HG03460 (cell line): Measurements from ENCODE around the gene ITIH3.

Experiments
- ATAC-seq: cut with Tn5 transposase; IDR thresholded peaks from one replicate; pipeline ENCODE4 v1.9.1; 2021; ENCODE audit not compliant: unreplicated experiment

ITIH3 gene

GRCh38 chr3:52792961-52793695 lies 1.5 kb upstream of the ITIH3 start:
- ATAC-seq = no peak

- no peak for ATAC-seq
These were observed 639 bp upstream of the ITIH3 start for GRCh38 chr3:52793702-52794611.

- ATAC-seq = no peak
These were observed 803 bp downstream of the ITIH3 start for GRCh38 chr3:52795298-52795900.

GRCh38 chr3:52796411-52796810 lies 1.8 kb downstream of the ITIH3 start:
- no peak for ATAC-seq

GRCh38 chr3:52798376-52798977 lies 3.9 kb downstream of the ITIH3 start:
- no peak for ATAC-seq

- ATAC-seq = no peak
These were observed 4.4 kb downstream of the ITIH3 start for GRCh38 chr3:52798978-52799476.

GRCh38 chr3:52800079-52800478 lies 5.5 kb downstream of the ITIH3 start:
- no peak for ATAC-seq

GRCh38 chr3:52801839-52802238 lies 7.2 kb downstream of the ITIH3 start:
- no peak for ATAC-seq

GRCh38 chr3:52805270-52806039 lies 10.9 kb downstream of the ITIH3 start:
- ATAC-seq = no peak

GRCh38 chr3:52809149-52809548 lies 14.6 kb downstream of the ITIH3 start:
- ATAC-seq = no peak

DNA sequence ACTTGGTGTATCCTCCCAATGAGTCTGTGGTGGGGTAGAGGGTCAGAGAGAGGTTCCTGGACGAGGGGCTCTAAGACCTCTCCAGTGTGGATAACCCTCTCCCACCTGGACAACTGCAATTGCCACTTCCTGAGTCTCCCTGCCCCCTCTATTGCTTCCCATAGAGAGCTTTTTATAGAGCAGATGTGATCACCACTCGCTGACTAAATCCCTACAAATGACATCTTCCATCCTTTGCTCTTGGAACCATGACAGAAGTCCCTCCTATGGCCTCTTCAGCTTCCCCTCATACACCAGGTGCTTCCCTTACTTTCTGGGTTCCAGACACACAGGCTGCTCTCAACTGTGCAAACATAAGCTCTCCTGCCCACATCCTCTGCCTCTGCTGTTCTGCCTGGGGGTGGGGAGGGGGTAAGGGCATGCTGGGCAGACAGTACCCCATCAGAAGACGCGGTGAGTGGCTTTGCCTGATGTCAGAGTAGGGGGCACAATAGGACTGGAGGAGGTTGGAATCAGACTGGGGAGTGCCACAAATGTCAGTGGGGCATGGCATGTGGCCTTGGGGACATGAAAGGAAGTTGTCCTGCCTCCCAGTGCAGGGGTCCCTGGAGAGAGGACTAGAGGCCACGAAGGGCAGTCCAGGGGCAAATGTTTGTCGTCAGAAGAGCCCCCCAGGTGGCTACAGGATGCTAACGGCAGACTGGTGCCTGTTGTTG lies 15.2 kb downstream of the ITIH3 start:
- ATAC-seq = no peak

GRCh38 chr3:52810923-52811322 lies 16.3 kb downstream of the ITIH3 start:
- no peak for ATAC-seq

DNA sequence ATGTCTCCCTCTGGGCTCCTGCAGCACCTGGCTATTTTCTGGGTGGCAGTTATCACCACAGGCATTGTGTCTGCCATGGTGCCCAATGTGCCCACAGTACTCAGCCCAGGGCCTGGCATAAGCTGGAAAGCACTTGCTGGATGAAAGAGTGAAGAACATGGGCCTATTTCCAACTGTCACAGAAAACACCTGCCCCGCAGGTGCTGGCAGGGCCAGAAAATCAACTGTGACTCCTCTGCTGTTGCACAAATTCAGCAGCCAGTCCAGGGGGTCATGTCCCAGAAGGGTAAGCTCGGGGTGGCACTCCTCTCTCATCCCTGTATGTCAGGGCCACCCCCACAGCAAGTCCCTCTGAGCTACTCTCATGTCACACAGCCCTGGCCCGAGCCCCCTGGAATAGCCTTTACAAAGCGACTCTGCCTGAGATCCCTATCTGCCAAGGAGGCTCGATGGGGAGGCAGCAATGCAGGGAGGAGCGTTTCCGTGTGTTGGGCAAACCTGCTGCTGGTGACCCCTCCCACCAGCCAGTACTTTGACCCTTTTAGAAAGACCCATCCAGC lies 16.9 kb downstream of the ITIH3 start:
- no peak for ATAC-seq

GRCh38 chr3:52813810-52814209 lies 19.2 kb downstream of the ITIH3 start:
- no peak for ATAC-seq

DNA sequence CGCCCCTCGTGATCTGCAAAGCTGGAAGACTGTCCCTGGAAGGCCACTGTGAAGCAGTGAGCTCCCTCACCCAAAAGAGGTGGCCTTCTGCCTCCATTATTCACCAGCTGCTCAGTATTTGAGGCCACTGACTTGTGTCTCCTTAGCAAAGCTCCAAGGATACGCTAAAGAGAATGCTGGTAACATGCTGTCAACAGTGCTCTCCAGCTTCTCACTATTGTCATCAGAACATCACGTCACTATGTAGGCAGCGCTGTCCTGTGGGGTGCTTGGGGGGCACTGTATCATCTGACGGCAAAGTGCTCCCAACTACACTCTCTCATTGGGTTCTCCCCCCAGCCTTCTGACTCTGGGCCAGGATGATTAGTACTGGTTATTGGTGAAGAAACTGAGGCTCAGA lies 21.6 kb downstream of the ITIH3 start:
- ATAC-seq = no peak

- ATAC-seq = no peak
These were observed 22.1 kb downstream of the ITIH3 start for GRCh38 chr3:52816654-52817053.

GRCh38 chr3:52817221-52817620 lies 22.6 kb downstream of the ITIH3 start:
- ATAC-seq = no peak

- ATAC-seq = no peak
These were observed 23.3 kb downstream of the ITIH3 start for GRCh38 chr3:52817860-52818259.

DNA sequence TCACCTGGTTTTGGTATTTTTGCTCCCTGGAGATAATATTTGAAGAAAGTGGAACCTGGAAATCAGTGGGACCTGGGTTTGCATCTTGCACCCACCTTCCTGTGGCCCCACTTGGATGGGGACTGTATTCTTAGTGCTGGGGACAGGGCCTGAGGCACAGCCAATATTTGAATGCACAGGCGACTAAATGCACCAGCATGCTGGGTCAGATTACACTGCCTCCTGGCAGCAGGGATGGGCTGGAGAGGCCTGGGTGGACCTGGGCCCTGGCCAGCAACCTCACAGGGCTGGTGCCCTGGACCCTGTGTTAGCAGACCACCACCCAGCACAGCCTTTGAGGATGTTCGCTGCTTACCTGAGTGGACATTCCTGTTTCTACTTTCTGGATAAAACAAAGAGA lies 25.3 kb downstream of the ITIH3 start:
- ATAC-seq = no peak

GRCh38 chr3:52820736-52821135 lies 26.1 kb downstream of the ITIH3 start:
- ATAC-seq = no peak
